SK-MEL-5 (cell line): Measurements from ENCODE around the gene PF4V1. TPM values are rescaled to one million over a fixed set of nuclear protein-coding genes. Genes with fewer than 3 reads are reported as not detected.
"Not testable (repeated sequence)": the region's sequence is repeated elsewhere in the genome, so short reads cannot be mapped to it uniquely, and the experiment has no call there.

Source experiments
- DNase-seq: peaks from one replicate; pipeline ENCODE4 v3.0.0-alpha.2; 2016; ENCODE audit warnings: low read depth, low spot score
- in situ Hi-C: cut with HindIII; loops from 2 replicates; pipeline ENCODE4 v1.10.0; 2016; ENCODE audit warnings: low sequenced_read_pairs, high pct_unique_total_duplicates, low pct_unique_long_range_greater_than_20kb
- total RNA-seq: library from RNA; depleted of rRNA; stranded (reverse); fragments of >200 nt; shearing (Covaris generic); gene quantifications from 2 replicates; pipeline ENCODE4 v1.2.3, GENCODE V29; 2014; rRNA removed

The PF4V1 gene
- total RNA-seq, 1 experiment from 2014 or later = not detected

- in situ Hi-C loops = no loop called here
- no peak for DNase-seq
Observed at GRCh38 chr4:73891739-73892405, 38.8 kb downstream of the PF4V1 start.

GRCh38 chr4:73892966-73893365 is 39.9 kb downstream of the PF4V1 start:
- in situ Hi-C loops = no loop called here
- no peak for DNase-seq

- in situ Hi-C loops = no loop called here
- DNase-seq = no peak
Observed at GRCh38 chr4:73894001-73894400, 40.9 kb downstream of the PF4V1 start.

GRCh38 chr4:73895201-73896175 is 42.4 kb downstream of the PF4V1 start:
- DNase-seq = peak; percentile 12

GRCh38 chr4:73896416-73896815 is 43.3 kb downstream of the PF4V1 start:
- in situ Hi-C loops = no loop called here
- no peak for DNase-seq

More at GRCh38 chr4:73895201-73896175, 42.4 kb downstream of the PF4V1 start:
- in situ Hi-C loops = no loop called here

GRCh38 chr4:73897380-73898136 is 44.5 kb downstream of the PF4V1 start:
- peak; percentile 97 for DNase-seq
- in situ Hi-C loops = no loop called here

GRCh38 chr4:73899338-73899737 is 46.2 kb downstream of the PF4V1 start:
- peak; percentile 13 for DNase-seq
- in situ Hi-C loops = not testable (repeated sequence)

GRCh38 chr4:73901031-73901430 is 47.9 kb downstream of the PF4V1 start:
- in situ Hi-C loops = no loop called here

GRCh38 chr4:73902038-73902637 is 49.0 kb downstream of the PF4V1 start:
- in situ Hi-C loops = no loop called here
- DNase-seq = no peak

More at GRCh38 chr4:73901031-73901430, 47.9 kb downstream of the PF4V1 start:
- peak; percentile 65 for DNase-seq

- DNase-seq = no peak
- in situ Hi-C loops = no loop called here
Observed at GRCh38 chr4:73902817-73903547, 49.9 kb downstream of the PF4V1 start.

Other genes starting within 250 kb of the PF4V1 start
- not detected in 2 replicates for gene RASSF6, start 232.9 kb upstream of the PF4V1 start, total RNA-seq
- 11.5 and 14.8 TPM in 2 replicates for gene CXCL8, start 112.7 kb upstream of the PF4V1 start, total RNA-seq
- gene CXCL6, start 16.6 kb upstream of the PF4V1 start, total RNA-seq = not detected in 2 replicates
- 76.1 and 81.3 TPM in 2 replicates for gene CXCL1, start 16.1 kb downstream of the PF4V1 start, total RNA-seq
- gene PF4, start 128.7 kb downstream of the PF4V1 start, total RNA-seq = 0.83 and 1.4 TPM in 2 replicates
- not detected in 2 replicates for gene PPBP, start 134.9 kb downstream of the PF4V1 start, total RNA-seq
- gene CXCL5, start 145.4 kb downstream of the PF4V1 start, total RNA-seq = not detected in 2 replicates
- 1.5 and 2.1 TPM in 2 replicates for gene CXCL3, start 185.4 kb downstream of the PF4V1 start, total RNA-seq
- gene CXCL2, start 245.9 kb downstream of the PF4V1 start, total RNA-seq = 0.53 and 0.61 TPM in 2 replicates